HG02763 (cell line): Measurements from ENCODE around the gene STEAP3.

ENCODE experiments used
- ATAC-seq: cut with Tn5 transposase; IDR thresholded peaks from one replicate; pipeline ENCODE4 v1.9.1; 2021; ENCODE audit warnings: mild to moderate bottlenecking, moderate library complexity; ENCODE audit not compliant: unreplicated experiment

The STEAP3 gene

DNA sequence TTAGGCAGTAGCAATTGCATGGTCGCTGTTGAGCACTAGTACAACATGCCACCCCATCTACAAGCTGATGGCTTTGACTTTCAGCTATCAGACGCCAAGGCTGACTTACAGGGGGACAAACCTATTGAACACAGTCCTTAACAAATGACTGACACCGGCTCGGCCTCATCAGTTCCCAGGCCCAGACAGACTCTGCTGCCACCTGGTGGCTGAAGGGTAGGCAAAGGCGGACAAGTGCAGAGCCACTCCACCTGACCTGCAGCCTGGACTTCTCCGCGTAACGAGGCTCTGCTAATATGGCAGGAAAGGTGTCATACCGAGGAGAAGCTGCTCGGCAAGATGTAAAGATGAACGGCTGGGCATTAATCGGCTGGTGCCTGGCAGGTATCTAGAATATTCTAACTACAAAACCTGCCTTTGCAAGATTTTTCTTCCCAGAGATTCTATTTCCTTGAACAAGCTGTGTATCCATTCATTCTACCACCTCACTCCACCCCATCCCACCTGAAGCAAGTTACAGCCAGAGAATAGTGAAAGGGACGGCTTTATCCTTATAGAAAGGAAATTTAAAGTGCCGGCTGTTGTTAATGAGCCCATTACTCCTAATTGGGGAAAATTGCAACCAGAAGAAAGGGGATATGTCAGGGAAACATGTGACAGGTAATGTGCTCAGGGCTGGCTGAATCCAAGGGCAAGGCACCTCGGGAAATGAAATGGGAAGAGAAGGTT is 67.4 kb downstream of the STEAP3 start:
- ATAC-seq, result no peak

GRCh38 chr2:119291588-119292167 is 68.0 kb downstream of the STEAP3 start:
- no peak for ATAC-seq

DNA sequence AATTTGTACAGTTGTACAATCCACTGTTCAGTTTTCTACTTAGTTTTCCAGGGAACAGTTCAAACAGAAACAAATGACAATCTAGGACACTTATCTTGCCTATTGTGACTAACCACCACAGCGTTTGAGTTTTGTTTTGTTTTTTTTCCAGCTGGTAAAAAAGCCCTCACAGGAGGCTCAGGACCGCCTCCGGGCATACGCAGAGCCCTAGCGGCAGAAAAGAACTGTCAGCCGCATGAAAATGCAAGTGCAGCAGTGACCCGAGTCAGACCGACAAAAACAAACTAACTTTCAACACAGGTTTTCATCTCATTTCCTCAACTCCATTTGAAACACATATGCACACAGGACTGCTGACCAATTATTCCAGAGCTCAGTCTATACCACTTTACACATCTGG is 68.6 kb downstream of the STEAP3 start:
- no peak for ATAC-seq

DNA sequence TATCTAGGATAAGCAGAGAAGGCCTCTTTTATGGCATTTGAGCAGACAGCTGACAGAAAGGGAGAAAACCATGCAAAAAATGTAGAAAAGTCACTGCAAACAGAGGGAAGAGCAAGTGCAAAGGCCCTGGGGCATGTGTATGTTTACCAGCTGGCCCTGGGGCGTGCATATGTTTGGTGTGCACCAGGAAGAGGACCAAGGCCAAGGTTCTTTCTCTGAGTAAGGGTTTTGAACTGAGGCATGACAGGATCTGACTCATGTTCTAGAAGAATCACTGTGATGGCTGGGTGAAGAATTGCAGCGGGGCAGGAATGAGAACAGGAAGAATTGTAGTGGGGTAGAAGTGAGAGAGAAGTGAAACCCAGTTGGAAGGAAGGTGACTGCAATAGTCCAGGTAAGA is 69.6 kb downstream of the STEAP3 start:
- no peak for ATAC-seq

GRCh38 chr2:119293900-119294299 is 70.3 kb downstream of the STEAP3 start:
- no peak for ATAC-seq

DNA sequence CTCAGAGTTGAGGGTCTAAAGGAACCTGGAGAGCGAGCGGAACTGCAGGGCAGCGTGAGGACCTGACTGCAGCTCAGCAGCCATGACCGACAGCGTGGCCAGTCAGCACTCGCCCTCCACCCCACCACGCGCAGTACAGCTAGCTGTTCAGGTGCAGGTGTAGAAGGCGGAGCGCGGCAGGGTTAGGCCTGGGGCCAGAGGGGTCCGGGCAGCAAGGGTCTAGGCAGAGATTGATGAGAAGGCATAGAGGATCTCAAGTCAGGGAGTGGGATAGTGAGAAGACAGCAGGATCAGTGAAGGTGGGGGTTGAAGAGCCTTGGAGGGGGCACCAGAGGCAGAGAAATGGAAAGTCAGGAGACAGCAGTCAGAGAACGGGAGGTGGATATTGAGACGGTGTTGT is 71.0 kb downstream of the STEAP3 start:
- ATAC-seq, result no peak

- ATAC-seq, result no peak
Measured at GRCh38 chr2:119295688-119296375, 72.2 kb downstream of the STEAP3 start.

- ATAC-seq, result no peak
Measured at GRCh38 chr2:119301413-119301812, 77.8 kb downstream of the STEAP3 start.

- no peak for ATAC-seq
Measured at GRCh38 chr2:119304847-119305246, 81.2 kb downstream of the STEAP3 start.

DNA sequence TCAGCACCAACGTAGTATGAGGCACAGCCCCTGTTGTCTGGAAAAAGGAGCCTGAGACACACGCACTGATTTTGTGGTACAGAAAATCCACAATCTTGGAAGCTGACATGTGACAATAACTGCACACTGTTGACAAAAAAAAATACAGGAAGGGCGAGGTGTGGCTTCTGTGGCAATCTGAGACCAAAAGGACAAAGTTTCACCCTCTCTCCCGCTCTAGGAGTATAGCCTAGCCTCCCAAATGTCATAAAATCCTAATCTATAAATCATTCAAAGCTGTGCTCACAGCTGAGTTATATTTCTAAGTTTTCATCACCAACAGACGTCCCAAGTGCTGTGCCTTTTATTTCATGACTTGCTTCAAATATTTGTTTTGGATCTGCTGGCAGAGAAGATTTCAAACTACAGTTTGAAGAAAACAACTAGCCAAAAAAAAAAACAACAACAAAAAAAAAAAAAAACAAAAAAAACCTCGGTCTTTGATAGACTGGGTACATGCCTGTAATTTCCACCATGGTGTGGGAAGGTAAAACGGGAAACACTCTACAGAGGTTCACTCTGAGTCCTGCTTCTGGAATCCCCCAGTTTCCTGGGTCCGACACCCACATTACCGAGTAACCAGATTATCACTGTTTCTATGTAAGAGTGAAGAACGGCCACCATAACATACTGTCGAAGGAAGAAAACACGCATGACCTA is 82.0 kb downstream of the STEAP3 start:
- ATAC-seq, result no peak

DNA sequence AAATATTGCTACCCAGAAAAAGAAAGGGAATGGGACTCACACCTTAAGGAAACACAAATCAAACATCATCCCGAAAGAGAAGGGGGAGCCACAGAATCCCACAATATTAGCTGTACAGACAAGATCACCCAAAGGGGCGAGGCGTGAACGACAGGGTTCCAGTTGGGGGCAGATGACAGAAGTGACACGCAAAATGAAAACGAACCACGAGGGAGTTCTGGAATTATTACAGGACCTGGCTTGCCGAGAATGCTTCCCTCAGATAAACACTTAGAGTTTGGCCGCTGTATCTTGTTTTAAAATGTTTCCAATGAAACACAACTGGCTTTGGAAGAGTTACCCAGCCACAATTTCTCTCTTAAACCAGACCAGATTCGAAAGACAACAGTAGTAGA is 82.6 kb downstream of the STEAP3 start:
- no peak for ATAC-seq

DNA sequence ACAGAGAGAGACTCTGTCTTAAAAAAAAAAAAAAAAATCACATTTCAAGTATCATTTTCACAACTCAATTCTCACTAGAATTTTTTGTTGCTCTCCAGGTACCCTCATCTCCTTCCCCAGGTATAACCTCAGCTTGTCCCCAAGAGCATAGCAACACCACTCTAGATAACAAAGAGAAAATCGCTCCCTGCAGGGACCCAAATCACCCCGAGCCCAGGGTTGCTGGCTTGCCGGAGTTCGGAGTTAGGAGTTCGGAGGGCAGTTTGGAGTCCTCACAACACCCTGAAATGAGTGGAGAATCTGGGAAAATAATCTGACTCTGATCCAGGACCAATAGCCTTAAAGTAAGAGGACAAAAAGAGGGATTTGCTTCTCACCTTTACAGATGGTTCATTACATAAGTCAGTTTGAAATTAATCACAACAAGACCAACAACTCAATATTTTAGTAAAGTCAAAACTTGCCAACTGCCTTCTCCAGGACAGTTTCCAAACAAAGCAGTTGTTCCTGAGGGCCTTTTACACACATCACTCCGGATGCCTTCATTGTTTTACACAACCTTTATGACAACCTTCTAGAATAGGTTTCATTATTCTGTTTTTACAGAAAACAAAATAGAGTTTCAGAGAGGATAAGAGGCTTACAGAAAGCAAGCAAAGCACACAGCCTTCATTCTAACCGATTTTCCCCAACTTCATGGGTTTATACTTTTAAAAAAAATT is 83.9 kb downstream of the STEAP3 start:
- ATAC-seq, result no peak

DNA sequence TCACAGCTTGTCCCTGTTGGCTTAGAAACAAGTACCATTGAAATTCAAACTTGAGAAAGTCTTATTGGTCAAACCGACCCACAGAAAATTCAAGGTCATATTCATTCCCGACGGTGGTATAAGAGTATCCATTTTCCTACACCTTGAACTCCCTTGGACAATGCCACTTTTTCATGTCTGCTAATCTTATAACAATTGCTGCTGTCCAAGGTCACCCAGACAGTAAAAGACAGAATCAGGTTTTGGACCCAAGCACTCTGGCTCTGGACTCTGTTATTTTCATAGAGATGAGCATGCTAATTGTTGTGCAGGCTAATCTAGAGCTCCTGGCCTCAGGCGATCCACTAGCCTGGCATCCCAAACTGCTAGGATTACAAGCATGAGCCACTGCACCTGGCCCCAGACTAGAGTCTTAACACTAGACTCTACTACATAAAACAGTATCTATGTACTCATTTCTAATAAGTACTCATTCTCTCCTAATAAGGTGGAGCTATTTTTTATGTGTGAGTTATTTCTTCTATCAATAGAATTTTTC is 85.2 kb downstream of the STEAP3 start:
- no peak for ATAC-seq

GRCh38 chr2:119311371-119311770 is 87.7 kb downstream of the STEAP3 start:
- no peak for ATAC-seq

- ATAC-seq, result no peak
Measured at GRCh38 chr2:119311831-119312230, 88.2 kb downstream of the STEAP3 start.
